IMR-90 (cell line): ENCODE measurements around the gene TNIP1. TPM values are rescaled to one million over a fixed set of nuclear protein-coding genes. Genes with fewer than 3 reads are reported as not detected.

Experiments used
- ATAC-seq: fragments of 200-7000 bp; cut with Tn5 transposase; 2 replicates; pipeline ENCODE4 v1.9.1; 2020; ENCODE audit warnings: low read depth, mild to moderate bottlenecking, moderate library complexity
- BruUV-seq: library from RNA; stranded (reverse); fragments of 400-500 nt; replicated peaks from 2 replicates; lab custom pipeline; 2021; lab: Mats Ljungman, UMichigan
- CTCF ChIA-PET: fragments of 300-600 bp; formaldehyde crosslinking; extraction: SDS; loops from one replicate; lab custom pipeline; 2021; ENCODE audit warnings: antibody characterized with exemption; lab: Yijun Ruan, JAX
- POLR2A ChIA-PET: fragments of 300-600 bp; sonication (Branson Sonifier 250); formaldehyde crosslinking; loops from one replicate; lab custom pipeline; 2022; ENCODE audit warnings: antibody characterized with exemption; ENCODE audit not compliant: unreplicated experiment; lab: Charles Lee
- DNase-seq: peaks from one replicate; pipeline ENCODE4 v3.0.0; 2013
- H2AFZ ChIP-seq: replicated peaks from 2 replicates; pipeline ENCODE3; 2013; ENCODE audit warnings: low read length, mild to moderate bottlenecking; ENCODE audit not compliant: poor library complexity
- H2AK5ac ChIP-seq: 2 replicates; pipeline ENCODE4 v1.6.1; 2013; ENCODE audit warnings: low read depth, low read length, inconsistent platforms
- H2AK9ac ChIP-seq: replicated peaks from 2 replicates; pipeline ENCODE3; 2013; ENCODE audit warnings: mild to moderate bottlenecking, low read depth, low read length, moderate library complexity; ENCODE audit not compliant: poor library complexity
- H2BK120ac ChIP-seq: 2 replicates; pipeline ENCODE4 v1.6.1; 2013; ENCODE audit warnings: low read depth, low read length, inconsistent platforms
- H2BK15ac ChIP-seq: 3 replicates; pipeline ENCODE4 v1.6.1; 2013; ENCODE audit warnings: low read depth, low read length, inconsistent platforms
- H2BK20ac ChIP-seq: 2 replicates; pipeline ENCODE4 v1.6.1; 2013; ENCODE audit warnings: low read depth, mild to moderate bottlenecking, inconsistent platforms, low read length, moderate library complexity
- H2BK5ac ChIP-seq: 2 replicates; pipeline ENCODE4 v1.6.1; 2013; ENCODE audit warnings: mild to moderate bottlenecking, low read depth, low read length, inconsistent platforms; ENCODE audit not compliant: poor library complexity, severe bottlenecking
- H3K14ac ChIP-seq: replicated peaks from 2 replicates; pipeline ENCODE4 v1.6.1; 2013; ENCODE audit warnings: low read depth, low read length, inconsistent platforms
- H3K18ac ChIP-seq: 2 replicates; pipeline ENCODE4 v1.6.1; 2013; ENCODE audit warnings: low read depth, low read length, control low read depth
- H3K23ac ChIP-seq: 2 replicates; pipeline ENCODE4 v1.6.1; 2013; ENCODE audit warnings: low read depth, low read length, inconsistent platforms
- H3K27ac ChIP-seq: 2 replicates; pipeline ENCODE4 v1.5.1; 2013; ENCODE audit warnings: mild to moderate bottlenecking, control low read depth, low read length; ENCODE audit not compliant: insufficient read depth
- H3K27me3 ChIP-seq: 2 replicates; pipeline ENCODE4 v1.6.1; 2013; ENCODE audit warnings: low read length; ENCODE audit not compliant: control insufficient read depth, insufficient read depth
- H3K36me3 ChIP-seq: 2 replicates; pipeline ENCODE4 v1.6.1; 2013; ENCODE audit warnings: low read length, mixed read lengths; ENCODE audit not compliant: control insufficient read depth, insufficient read depth
- H3K4ac ChIP-seq: 2 replicates; pipeline ENCODE4 v1.6.1; 2013; ENCODE audit warnings: low read depth, low read length, inconsistent platforms
- H3K4me1 ChIP-seq: 2 replicates; pipeline ENCODE4 v1.6.1; 2013; ENCODE audit warnings: low read length, mixed read lengths; ENCODE audit not compliant: control insufficient read depth, insufficient read depth
- H3K4me2 ChIP-seq: 2 replicates; pipeline ENCODE4 v1.6.1; 2013; ENCODE audit warnings: low read depth, mild to moderate bottlenecking, control low read depth, low read length, moderate library complexity
- H3K4me3 ChIP-seq: 2 replicates; pipeline ENCODE4 v1.5.1; 2013; ENCODE audit warnings: low read depth, mild to moderate bottlenecking, control low read depth, low read length, moderate library complexity; ENCODE audit not compliant: insufficient read depth
- H3K56ac ChIP-seq: 2 replicates; pipeline ENCODE4 v1.6.1; 2013; ENCODE audit warnings: low read length, inconsistent platforms; ENCODE audit not compliant: insufficient read depth; ENCODE audit errors: extremely low read depth
- H3K79me1 ChIP-seq, 2 experiments: 2 replicates each; pipeline ENCODE4 v1.6.1; 2013; ENCODE audit warnings: low read length in 2 of 2, inconsistent platforms in 1 of 2, low read depth in 1 of 2
- H3K9ac ChIP-seq: 2 replicates; pipeline ENCODE4 v1.6.1; 2013; ENCODE audit warnings: low read depth, low read length, control low read depth
- H3K9me1 ChIP-seq: 2 replicates; pipeline ENCODE4 v1.6.1; 2013; ENCODE audit warnings: low read length, inconsistent platforms; ENCODE audit not compliant: insufficient read depth
- H3K9me3 ChIP-seq: 2 replicates; pipeline ENCODE4 v1.6.1; 2013; ENCODE audit warnings: low read length; ENCODE audit not compliant: control insufficient read depth, insufficient read depth
- H4K20me1 ChIP-seq: 2 replicates; pipeline ENCODE4 v1.6.1; 2013; ENCODE audit warnings: low read length, inconsistent platforms; ENCODE audit not compliant: insufficient read depth
- H4K5ac ChIP-seq: 2 replicates; pipeline ENCODE4 v1.6.1; 2013; ENCODE audit warnings: mild to moderate bottlenecking, low read depth, low read length, control low read depth
- H4K8ac ChIP-seq, 2 experiments: 2 replicates each; pipeline ENCODE4 v1.6.1; 2013; ENCODE audit warnings: low read depth in 2 of 2, low read length in 2 of 2, control low read depth in 1 of 2, inconsistent platforms in 1 of 2
- H4K91ac ChIP-seq: 2 replicates; pipeline ENCODE4 v1.6.1; 2013; ENCODE audit warnings: low read depth, low read length, inconsistent platforms; ENCODE audit not compliant: insufficient read depth
- CEBPB ChIP-seq: IDR thresholded peaks from 2 replicates; pipeline ENCODE4 v1.6.1; 2012; ENCODE audit warnings: low read depth, low read length, improper control_type of control experiment
- CHD1 ChIP-seq: IDR thresholded peaks from 2 replicates; pipeline ENCODE4 v1.6.1; 2012; ENCODE audit warnings: low read depth, low read length, improper control_type of control experiment
- FOS ChIP-seq: fragments of 150-350 bp; IDR thresholded peaks from 2 replicates; pipeline ENCODE4 v1.6.1; 2016; ENCODE audit warnings: low read depth, low read length
- MAFK ChIP-seq: IDR thresholded peaks from 2 replicates; pipeline ENCODE4 v1.6.1; 2012; ENCODE audit warnings: low read depth, low read length, improper control_type of control experiment
- MXI1 ChIP-seq: IDR thresholded peaks from 2 replicates; pipeline ENCODE4 v1.6.1; 2012; ENCODE audit warnings: low read depth, mild to moderate bottlenecking, low read length, moderate library complexity, borderline replicate concordance
- POLR2A ChIP-seq: IDR thresholded peaks from 2 replicates; pipeline ENCODE4 v1.6.1; 2012; ENCODE audit warnings: mild to moderate bottlenecking, low read depth, low read length
- RAD21 ChIP-seq: IDR thresholded peaks from 2 replicates; pipeline ENCODE4 v1.6.1; 2012; ENCODE audit warnings: low read length, improper control_type of control experiment
- RCOR1 ChIP-seq: IDR thresholded peaks from 2 replicates; pipeline ENCODE4 v1.6.1; 2012; ENCODE audit warnings: mild to moderate bottlenecking, low read length, improper control_type of control experiment; ENCODE audit not compliant: insufficient replicate concordance
- RFX5 ChIP-seq: IDR thresholded peaks from 2 replicates; pipeline ENCODE4 v1.8.0; 2012; ENCODE audit warnings: low read depth, mild to moderate bottlenecking, low read length, moderate library complexity
- WGBS, 2 experiments: methylation state at CpG; one replicate each; pipeline versions ENCODE4 v1.1.5 to v1.1.7; 2013; ENCODE audit warnings: missing lambda C conversion rate in 2 of 2; ENCODE audit not compliant: insufficient read length in 1 of 2; ENCODE audit errors: extremely low coverage in 2 of 2; 5-methylcytosine and 5-hydroxymethylcytosine counted together
- dilution Hi-C: fragments of 300-500 bp; cut with HindIII; formaldehyde crosslinking; loops from one replicate; pipeline ENCODE4 v1.14.3; 2018; ENCODE audit warnings: low sequenced_read_pairs; ENCODE audit not compliant: unreplicated experiment
- in situ Hi-C: fragments of 300-500 bp; cut with MboI; formaldehyde crosslinking; loops from 3 replicates; pipeline ENCODE4 v1.14.3; 2019; ENCODE audit warnings: low sequenced_read_pairs, inconsistent platforms, mixed read lengths
- intact Hi-C: fragments of 100-400 bp; cut with micrococcal nuclease; formaldehyde crosslinking; loops from 2 replicates; pipeline ENCODE4 v1.10.0; 2022
- polyA plus RNA-seq, 3 experiments: library from polyadenylated mRNA; depleted of rRNA; stranded (reverse); fragments of >200 nt; gene quantifications; 2 replicates each; pipeline ENCODE4 v1.2.3, GENCODE V29; 2012; ENCODE audit warnings: low replicate concordance in 1 of 3
- total RNA-seq: library from RNA; depleted of rRNA; stranded (reverse); fragments of >200 nt; gene quantifications from 2 replicates; pipeline ENCODE4 v1.2.3, GENCODE V29; 2012
- TF ChIP-seq, protein P1 (sequence below): fragments of 150-350 bp; IDR thresholded peaks from 2 replicates; pipeline ENCODE4 v1.6.1; 2016; ENCODE audit warnings: low read depth, mild to moderate bottlenecking, low read length, moderate library complexity, borderline replicate concordance
- TF ChIP-seq, protein P2 (sequence below): fragments of 150-350 bp; IDR thresholded peaks from 2 replicates; pipeline ENCODE4 v1.6.1; 2017; ENCODE audit warnings: mild to moderate bottlenecking, antibody characterized with exemption, low read length, low read depth
- TF ChIP-seq, protein P3 (sequence below): conservative IDR thresholded peaks from 2 replicates; pipeline ENCODE4 v1.5.1; 2012; ENCODE audit warnings: mild to moderate bottlenecking, low read depth, low read length, improper control_type of control experiment

TNIP1 gene
- total and polyA plus RNA-seq, 2 of the 4 experiments (the other 2 are of a cell fraction), result 63.8 to 92.8 TPM

DNA sequence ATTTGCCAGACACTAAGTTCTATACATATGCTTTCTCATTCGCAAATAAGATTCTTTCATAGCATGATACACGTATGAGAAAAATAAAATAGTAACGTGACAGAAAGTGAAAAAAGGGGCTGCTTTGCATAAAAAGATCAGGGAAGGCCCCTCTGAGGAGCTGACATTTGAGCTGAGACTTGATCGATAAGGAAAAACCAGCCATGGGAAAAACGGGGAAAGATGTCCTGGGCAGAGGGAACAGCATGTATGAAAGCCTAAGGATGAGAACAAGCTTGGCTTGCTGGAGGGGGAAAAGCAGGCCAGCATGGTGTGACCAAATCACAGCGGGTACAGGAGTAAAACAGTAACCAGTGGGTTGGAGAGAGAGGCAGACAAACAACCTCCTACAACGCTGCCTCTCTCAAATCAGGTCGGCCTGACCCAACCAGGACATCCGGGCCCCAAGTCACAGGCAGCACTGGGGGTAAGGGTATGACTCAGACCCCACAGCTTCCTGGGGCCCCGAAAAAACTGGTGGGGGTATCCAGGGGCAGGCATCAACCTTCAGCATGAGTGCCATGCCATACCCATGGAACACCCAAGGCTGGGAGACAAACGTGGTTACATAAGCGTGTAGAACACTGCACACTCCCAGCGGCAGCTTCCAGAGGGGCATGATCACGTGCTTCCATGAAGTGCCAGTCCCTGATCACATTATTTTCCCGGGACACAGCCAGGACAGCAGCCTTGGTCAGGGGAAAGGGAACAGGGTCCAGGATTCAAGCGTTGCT is 2.2 kb downstream of the TNIP1 start:
- intact Hi-C loops (no loop called here), in situ Hi-C loops (no loop called here), dilution Hi-C loops (no loop called here)
- POLR2A ChIA-PET, result no interaction called here
- Histone ChIP-seq H2AFZ (no peak overlapping the region), H3K9me3 (no peaks in the 10 kb centered on the region), H3K14ac (peak overlapping the region; percentile 72), H3K4me2 (no peak overlapping the region), H2BK5ac (no peak overlapping the region), H3K56ac (no peak overlapping the region), H3K9ac (no peak overlapping the region), H2AK5ac (peak overlapping the region; percentile 68), H3K9me1 (peaks cover 36% of the 10 kb centered on the region), H4K91ac (peak overlapping the region; percentile 41; the same call in 1 of the 2 replicates), H4K5ac (no peak overlapping the region), H4K20me1 (peaks cover 49% of the 10 kb centered on the region), H3K27ac (no peak overlapping the region), H3K18ac (no peak overlapping the region), H2BK20ac (0 out of 2 replicates have a peak overlapping the region, but pooled peaks have one; percentile 9), H3K23ac (peak overlapping the region; percentile 59; the same call in 1 of the 2 replicates), H3K4me3 (no peak overlapping the region), H3K27me3 (no peaks in the 10 kb centered on the region), H4K8ac (no peak overlapping the region), H2BK120ac (no peak overlapping the region; the same call in 1 of the 2 replicates), H3K79me1 (peaks cover 28 to 86% of the 10 kb centered on the region in 2 experiments), H2BK15ac (0 out of 3 replicates have a peak overlapping the region, but pooled peaks have one; percentile 18), H3K36me3 (peaks cover 8% of the 10 kb centered on the region), H2AK9ac (peak overlapping the region; percentile 23), H3K4ac (peak overlapping the region; percentile 62; the same call in 1 of the 2 replicates), H3K4me1 (peaks cover 22% of the 10 kb centered on the region)
- 88% methylated on average over 7 of the region's 16 CpGs; no CpG with 5 or more reads in 1 of the 2 experiments for WGBS, 2 experiments
- no TSS peak for BruUV-seq
- no peak for TF ChIP-seq POLR2A
- no peak for TF ChIP-seq RAD21
- no peak for TF ChIP-seq MXI1
- no peak for TF ChIP-seq FOS
- TF ChIP-seq RFX5, result no peak
- no peak for TF ChIP-seq MAFK
- TF ChIP-seq, protein P1, sequence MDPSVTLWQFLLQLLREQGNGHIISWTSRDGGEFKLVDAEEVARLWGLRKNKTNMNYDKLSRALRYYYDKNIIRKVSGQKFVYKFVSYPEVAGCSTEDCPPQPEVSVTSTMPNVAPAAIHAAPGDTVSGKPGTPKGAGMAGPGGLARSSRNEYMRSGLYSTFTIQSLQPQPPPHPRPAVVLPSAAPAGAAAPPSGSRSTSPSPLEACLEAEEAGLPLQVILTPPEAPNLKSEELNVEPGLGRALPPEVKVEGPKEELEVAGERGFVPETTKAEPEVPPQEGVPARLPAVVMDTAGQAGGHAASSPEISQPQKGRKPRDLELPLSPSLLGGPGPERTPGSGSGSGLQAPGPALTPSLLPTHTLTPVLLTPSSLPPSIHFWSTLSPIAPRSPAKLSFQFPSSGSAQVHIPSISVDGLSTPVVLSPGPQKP, result no peak
- TF ChIP-seq, protein P2, sequence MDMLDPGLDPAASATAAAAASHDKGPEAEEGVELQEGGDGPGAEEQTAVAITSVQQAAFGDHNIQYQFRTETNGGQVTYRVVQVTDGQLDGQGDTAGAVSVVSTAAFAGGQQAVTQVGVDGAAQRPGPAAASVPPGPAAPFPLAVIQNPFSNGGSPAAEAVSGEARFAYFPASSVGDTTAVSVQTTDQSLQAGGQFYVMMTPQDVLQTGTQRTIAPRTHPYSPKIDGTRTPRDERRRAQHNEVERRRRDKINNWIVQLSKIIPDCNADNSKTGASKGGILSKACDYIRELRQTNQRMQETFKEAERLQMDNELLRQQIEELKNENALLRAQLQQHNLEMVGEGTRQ, result no peak
- TF ChIP-seq, protein P3, sequence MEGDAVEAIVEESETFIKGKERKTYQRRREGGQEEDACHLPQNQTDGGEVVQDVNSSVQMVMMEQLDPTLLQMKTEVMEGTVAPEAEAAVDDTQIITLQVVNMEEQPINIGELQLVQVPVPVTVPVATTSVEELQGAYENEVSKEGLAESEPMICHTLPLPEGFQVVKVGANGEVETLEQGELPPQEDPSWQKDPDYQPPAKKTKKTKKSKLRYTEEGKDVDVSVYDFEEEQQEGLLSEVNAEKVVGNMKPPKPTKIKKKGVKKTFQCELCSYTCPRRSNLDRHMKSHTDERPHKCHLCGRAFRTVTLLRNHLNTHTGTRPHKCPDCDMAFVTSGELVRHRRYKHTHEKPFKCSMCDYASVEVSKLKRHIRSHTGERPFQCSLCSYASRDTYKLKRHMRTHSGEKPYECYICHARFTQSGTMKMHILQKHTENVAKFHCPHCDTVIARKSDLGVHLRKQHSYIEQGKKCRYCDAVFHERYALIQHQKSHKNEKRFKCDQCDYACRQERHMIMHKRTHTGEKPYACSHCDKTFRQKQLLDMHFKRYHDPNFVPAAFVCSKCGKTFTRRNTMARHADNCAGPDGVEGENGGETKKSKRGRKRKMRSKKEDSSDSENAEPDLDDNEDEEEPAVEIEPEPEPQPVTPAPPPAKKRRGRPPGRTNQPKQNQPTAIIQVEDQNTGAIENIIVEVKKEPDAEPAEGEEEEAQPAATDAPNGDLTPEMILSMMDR, result no peak
- no peak for TF ChIP-seq RCOR1
- TF ChIP-seq CHD1, result no peak
- no peak for TF ChIP-seq CEBPB
- ATAC-seq, result no peak
- no peak for DNase-seq
- CTCF ChIA-PET, result interaction anchor here (1.0 to 1.6 kb wide), 2 partner anchors 27 to 37 kb away, joined by 4 to 5 read pairs; no protein-coding TSS in a partner anchor
